ENCODE measurements around the gene APBB2. TPM values are rescaled to one million over a fixed set of nuclear protein-coding genes. Genes with fewer than 3 reads are reported as not detected.
A peak's percentile ranks its signal among the peaks of the same experiment; 100 is the strongest.

APBB2 gene
- total and polyA plus RNA-seq, 2 of the 8 experiments (the other 6 are each of a cell fraction or from before 2014, with no cell fraction given): 58.7 to 59.4 TPM

- no peak overlapping the region; the same call in 1 of the 2 replicates for H2BK12ac ChIP-seq (ENCODE audit: low read depth, low read length)
- peaks cover 0 to 7% (median 5%) of the 10 kb centered on the region in 4 experiments; a peak in 4 of 7 replicates for H3K4me1 ChIP-seq (replicated peaks in 1 of 4; ENCODE audit: control insufficient read depth in 3 of 4, insufficient read depth in 4 of 4, low read length in 3 of 4)
- H4K20me1 ChIP-seq (replicated peaks in 1 of 2; ENCODE audit: control insufficient read depth in 1 of 2, insufficient read depth in 2 of 2, low read length in 2 of 2): no peaks in the 10 kb centered on the region
- FAIRE-seq (no peak), DNase-seq (ENCODE audit: low read depth in 1 of 2, low spot score in 2 of 2) (peak in 1 of 2 experiments; percentile 16)
- H2BK20ac ChIP-seq (ENCODE audit: low read length): no peak overlapping the region
- no peak overlapping the region for H4K91ac ChIP-seq (replicated peaks; ENCODE audit: insufficient read length, low read length)
- no peak overlapping the region for H3K18ac ChIP-seq (ENCODE audit: extremely low read depth, low read length)
- ChIA-PET POLR2A (ENCODE audit: partially characterized antibody) (interaction anchor here (1.1 kb wide), 1 partner anchor 12 kb away, joined by 3 read pairs; no protein-coding TSS in a partner anchor), CTCF (ENCODE audit: partially characterized antibody) (interaction anchor here (0.6 to 1.2 kb wide), 4 partner anchors 10 to 31 kb away, joined by 3 to 4 read pairs (median 3); no protein-coding TSS in a partner anchor)
- H2AK5ac ChIP-seq (ENCODE audit: low read depth, low read length): no peak overlapping the region
- H2BK5ac ChIP-seq (ENCODE audit: low read depth, low read length): no peak overlapping the region
- H3K14ac ChIP-seq (ENCODE audit: insufficient read length): no peak overlapping the region
- H3K27me3 ChIP-seq (replicated peaks in 1 of 4; ENCODE audit: control insufficient read depth in 3 of 4, extremely low read depth in 1 of 4, insufficient read depth in 3 of 4, low read length in 3 of 4): no peaks in the 10 kb centered on the region
- H3K23ac ChIP-seq (ENCODE audit: insufficient read length): no peak overlapping the region
- H2BK15ac ChIP-seq (ENCODE audit: low read length): no peak overlapping the region
- no peak overlapping the region for H4K5ac ChIP-seq (ENCODE audit: insufficient read length, low read depth, low read length)
- no peak overlapping the region for H3K56ac ChIP-seq (replicated peaks; ENCODE audit: insufficient read length, low read depth, low read length)
- no peak overlapping the region for H3K27ac ChIP-seq (ENCODE audit: low read depth, low read length)
- H3K36me3 ChIP-seq (ENCODE audit: control insufficient read depth in 2 of 4, insufficient read depth in 4 of 4, low read length in 3 of 4): no peaks in the 10 kb centered on the region
- 97% methylated on average over 9 of the region's 9 CpGs; no CpG with 5 or more reads in 1 of the 2 experiments for WGBS, 2 experiments (ENCODE audit: extremely low coverage in 1 of 2, insufficient coverage in 1 of 2, insufficient read length in 1 of 2, insufficient replicate concordance in 2 of 2, low coverage in 1 of 2, low lambda C conversion rate in 2 of 2, missing lambda C conversion rate in 1 of 2)
- H3K4me2 ChIP-seq (ENCODE audit: insufficient read depth in 1 of 2, low read depth in 2 of 2, low read length in 2 of 2): no peak overlapping the region
- H3K9ac ChIP-seq (replicated peaks in 1 of 4; ENCODE audit: extremely low read depth in 1 of 4, low read depth in 3 of 4, low read length in 3 of 4): no peak overlapping the region
- H3K23me2 ChIP-seq (ENCODE audit: low read depth, low read length): no peaks in the 10 kb centered on the region
- no peak overlapping the region for H2AFZ ChIP-seq (ENCODE audit: low read length)
- no peak overlapping the region for H2BK120ac ChIP-seq (replicated peaks; ENCODE audit: low read depth, low read length)
- H3K79me1 ChIP-seq (ENCODE audit: low read depth, low read length): no peaks in the 10 kb centered on the region; the same call in 1 of the 2 replicates
- no peak overlapping the region for H3K4ac ChIP-seq (replicated peaks; ENCODE audit: insufficient read length, low read depth, low read length)
- no peak overlapping the region for H3K4me3 ChIP-seq (ENCODE audit: extremely low read depth in 1 of 4, insufficient read depth in 2 of 4, low read depth in 3 of 4, low read length in 4 of 4)
- TF ChIP-seq SP4 (IDR thresholded peaks at IDR 0.05; ENCODE audit: low read length): no peak
- TF ChIP-seq CREB1 (IDR thresholded peaks at IDR 0.05): no peak
- no peak for TF ChIP-seq MAX (IDR thresholded peaks at IDR 0.05)
- TF ChIP-seq RAD21 (IDR thresholded peaks at IDR 0.05 in 1 of 2, conservative IDR thresholded peaks at IDR 0.05 in 1 of 2; ENCODE audit: low read depth in 2 of 2, low read length in 2 of 2): no peak
- no peak for TF ChIP-seq YY1 (IDR thresholded peaks at IDR 0.05; ENCODE audit: low read depth, low read length)
- no peak for TF ChIP-seq EZH2 (IDR thresholded peaks at IDR 0.05; ENCODE audit: low read depth, low read length, severe bottlenecking)
- no peak overlapping the region for H4K8ac ChIP-seq (ENCODE audit: extremely low read depth, insufficient read depth, low read length)
- no peaks in the 10 kb centered on the region for H3K79me2 ChIP-seq (ENCODE audit: control insufficient read depth in 1 of 2, insufficient read depth in 2 of 2, low read length in 2 of 2)
- H3K9me3 ChIP-seq (ENCODE audit: insufficient read depth in 2 of 2, low read depth in 1 of 2, low read length in 1 of 2): no peaks in the 10 kb centered on the region
These were observed 267.7 kb downstream of the APBB2 start for GRCh38 chr4:40946652-40947051.

Measured in H1 (cell line).